Measurements from ENCODE around the gene ALOXE3. TPM values are rescaled to one million over a fixed set of nuclear protein-coding genes. Genes with fewer than 3 reads are reported as not detected.

Gene ALOXE3
- polyA plus RNA-seq, 12 donors, result 0.08 to 0.37 (median 0.22) TPM; not detected in 9

- no peak for DNase-seq
These were observed 66.5 kb downstream of the ALOXE3 start for GRCh38 chr17:8051831-8052230.

GRCh38 chr17:8048736-8049135, 69.6 kb downstream of the ALOXE3 start:
- no peak for DNase-seq

- no peak for DNase-seq
These were observed 70.1 kb downstream of the ALOXE3 start for GRCh38 chr17:8048236-8048635.

GRCh38 chr17:8047769-8048110, 70.6 kb downstream of the ALOXE3 start:
- no peak for DNase-seq

- DNase-seq, result no peak
These were observed 71.2 kb downstream of the ALOXE3 start for GRCh38 chr17:8046929-8047768.

GRCh38 chr17:8046306-8046928, 71.9 kb downstream of the ALOXE3 start:
- DNase-seq, result no peak

Other genes starting within 250 kb of the ALOXE3 start
- 100 to 1,000 TPM in 2 of 12 donors, 10 to 100 TPM in 9, not detected in 1; 56.4 to 524 (median 74.2) TPM for gene CHD3, start 229.7 kb downstream of the ALOXE3 start, polyA plus RNA-seq (ENCODE audit: insufficient read length in 12 of 12)
- gene RNF227, start 202.2 kb downstream of the ALOXE3 start, polyA plus RNA-seq (ENCODE audit: insufficient read length in 12 of 12), result 1 to 10 TPM in 10 of 12 donors, not detected in 2; 2.4 to 4.8 (median 3.0) TPM
- gene KCNAB3, start 188.7 kb downstream of the ALOXE3 start, polyA plus RNA-seq (ENCODE audit: insufficient read length in 12 of 12), result 10 to 100 TPM in 1 of 12 donors, 1 to 10 TPM in 9, not detected in 2; 2.5 to 18.8 (median 6.0) TPM
- gene TRAPPC1, start 186.6 kb downstream of the ALOXE3 start, polyA plus RNA-seq (ENCODE audit: insufficient read length in 12 of 12), result 10 to 100 TPM in 11 of 12 donors, not detected in 1; 76.1 to 93.9 (median 82.4) TPM
- 10 to 100 TPM in 11 of 12 donors, not detected in 1; 24.9 to 62.8 (median 31.2) TPM for gene CNTROB, start 186.3 kb downstream of the ALOXE3 start, polyA plus RNA-seq (ENCODE audit: insufficient read length in 12 of 12)
- gene GUCY2D, start 115.9 kb downstream of the ALOXE3 start, polyA plus RNA-seq (ENCODE audit: insufficient read length in 12 of 12), result under 1 TPM in 3 of 12 donors, not detected in 9; 0.04 to 0.15 (median 0.05) TPM
- 1 to 10 TPM in 1 of 12 donors, under 1 TPM in 9, not detected in 2; 0.18 to 1.2 (median 0.28) TPM for gene ALOX15B, start 79.5 kb downstream of the ALOXE3 start, polyA plus RNA-seq (ENCODE audit: insufficient read length in 12 of 12)
- under 1 TPM in 3 of 12 donors, not detected in 9; 0.09 to 0.66 (median 0.49) TPM for gene ALOX12B, start 30.8 kb downstream of the ALOXE3 start, polyA plus RNA-seq (ENCODE audit: insufficient read length in 12 of 12)
- under 1 TPM in 3 of 12 donors, not detected in 9; 0.12 to 0.29 (median 0.14) TPM for gene HES7, start 5.6 kb upstream of the ALOXE3 start, polyA plus RNA-seq (ENCODE audit: insufficient read length in 12 of 12)
- 100 to 1,000 TPM in 1 of 12 donors, 10 to 100 TPM in 10, not detected in 1; 27.4 to 159 (median 47.2) TPM for gene PER1, start 33.9 kb upstream of the ALOXE3 start, polyA plus RNA-seq (ENCODE audit: insufficient read length in 12 of 12)
- 1,000 to 10,000 TPM in 1 of 12 donors, 100 to 1,000 TPM in 1, 10 to 100 TPM in 10; 53.7 to 1,226 (median 62.8) TPM for gene VAMP2, start 44.4 kb upstream of the ALOXE3 start, polyA plus RNA-seq (ENCODE audit: insufficient read length in 12 of 12)
- gene TMEM107, start 57.9 kb upstream of the ALOXE3 start, polyA plus RNA-seq (ENCODE audit: insufficient read length in 12 of 12), result 10 to 100 TPM in 1 of 12 donors, 1 to 10 TPM in 10, not detected in 1; 4.5 to 13.7 (median 6.8) TPM
- 1 to 10 TPM in 10 of 12 donors, not detected in 2; 2.3 to 5.7 (median 3.3) TPM for gene BORCS6, start 71.7 kb upstream of the ALOXE3 start, polyA plus RNA-seq (ENCODE audit: insufficient read length in 12 of 12)
- 10 to 100 TPM in 10 of 12 donors, 1 to 10 TPM in 1, not detected in 1; 9.4 to 31.8 (median 17.7) TPM for gene AURKB, start 92.1 kb upstream of the ALOXE3 start, polyA plus RNA-seq (ENCODE audit: insufficient read length in 12 of 12)
- 10 to 100 TPM in 7 of 12 donors, 1 to 10 TPM in 4, not detected in 1; 8.9 to 29.2 (median 10.7) TPM for gene CTC1, start 129.5 kb upstream of the ALOXE3 start, polyA plus RNA-seq (ENCODE audit: insufficient read length in 12 of 12)
- gene PFAS, start 130.8 kb upstream of the ALOXE3 start, polyA plus RNA-seq (ENCODE audit: insufficient read length in 12 of 12), result 10 to 100 TPM in 11 of 12 donors, not detected in 1; 19.8 to 62.4 (median 24.6) TPM
- gene RANGRF, start 170.2 kb upstream of the ALOXE3 start, polyA plus RNA-seq (ENCODE audit: insufficient read length in 12 of 12), result 10 to 100 TPM in 11 of 12 donors, not detected in 1; 16.6 to 37.8 (median 21.3) TPM
- gene SLC25A35, start 176.9 kb upstream of the ALOXE3 start, polyA plus RNA-seq (ENCODE audit: insufficient read length in 12 of 12), result 1 to 10 TPM in 10 of 12 donors, not detected in 2; 1.2 to 3.7 (median 1.8) TPM
- 100 to 1,000 TPM in 1 of 12 donors, 10 to 100 TPM in 10, not detected in 1; 10.8 to 108 (median 13.8) TPM for gene ARHGEF15, start 191.7 kb upstream of the ALOXE3 start, polyA plus RNA-seq (ENCODE audit: insufficient read length in 12 of 12)
- gene ODF4, start 221.3 kb upstream of the ALOXE3 start, polyA plus RNA-seq (ENCODE audit: insufficient read length in 12 of 12), result not detected